Heart right ventricle (tissue), 16 donors: ENCODE results near the gene ARMC9. TPM values are rescaled to one million over a fixed set of nuclear protein-coding genes. Genes with fewer than 3 reads are reported as not detected.

Experiments used
- ATAC-seq, 8 donors: fragments of 200-7000 bp; cut with Tn5 transposase; one replicate each; pipeline ENCODE4 v1.9.1; 2020; ENCODE audit warnings: mild to moderate bottlenecking in 8 of 8, moderate library complexity in 8 of 8, moderate number of reproducible peaks in 1 of 8
- DNase-seq, 2 donors: peaks; one replicate each; pipeline ENCODE4 v3.0.0-alpha.2; 2020
- H3K27ac ChIP-seq, 10 donors: fragments of 200-600 bp; sonication (generic) in 2 of 10; one replicate each; pipeline versions ENCODE4 v1.5.0 to v1.8.0; 2020 to 2022; ENCODE audit warnings: mild to moderate bottlenecking in 3 of 10
- H3K27me3 ChIP-seq, 7 donors: fragments of 200-600 bp; one replicate each; pipeline ENCODE4 v1.8.0; 2021 to 2022; ENCODE audit warnings: mild to moderate bottlenecking in 2 of 7
- H3K36me3 ChIP-seq, 9 donors: fragments of 200-600 bp; sonication (generic) in 1 of 9; one replicate each; pipeline versions ENCODE4 v1.5.0 to v1.8.0; 2020 to 2022; ENCODE audit warnings: mild to moderate bottlenecking in 2 of 9
- H3K4me1 ChIP-seq, 9 donors: fragments of 200-600 bp; sonication (generic) in 1 of 9; one replicate each; pipeline versions ENCODE4 v1.5.0 to v1.8.0; 2020 to 2022; ENCODE audit warnings: mild to moderate bottlenecking in 4 of 9
- H3K4me3 ChIP-seq, 10 donors: fragments of 200-600 bp; sonication (generic) in 2 of 10; one replicate each; pipeline versions ENCODE4 v1.5.0 to v1.8.0; 2020 to 2022; ENCODE audit warnings: mild to moderate bottlenecking in 7 of 10, moderate library complexity in 2 of 10
- H3K9me3 ChIP-seq, 11 donors: fragments of 200-600 bp in 10 of 11; sonication (generic) in 2 of 11; one replicate each; pipeline versions ENCODE4 v1.5.0 to v1.8.0; 2013 to 2022; ENCODE audit warnings: mild to moderate bottlenecking in 2 of 11, control low read depth in 1 of 11, moderate library complexity in 1 of 11
- WGBS, 2 donors: extraction: QIAGEN DNeasy Blood & Tissue Kit; methylation state at CpG; one replicate each; pipeline ENCODE4 v1.1.7; 2013; ENCODE audit warnings: inconsistent platforms in 1 of 2; 5-methylcytosine and 5-hydroxymethylcytosine counted together
- intact Hi-C, 10 donors: fragments of 100-400 bp; cut with DNase I; formaldehyde crosslinking; loops; one replicate each; pipeline versions ENCODE4 v1.11.1 to v1.14.2; 2022
- polyA plus RNA-seq, 2 donors: library from polyadenylated mRNA; stranded (reverse); fragments of 200-250 nt; gene quantifications; one replicate each; pipeline ENCODE4 v1.2.3, GENCODE V29; 2013
- total RNA-seq, 10 donors: library from RNA; stranded (reverse); fragmentation: NEBNext Ultra II Directional in 3 of 10; extraction: Animal tissue kit (Norgen Biotek cat#: 25700) in 3 of 10; gene quantifications; one replicate each; pipeline versions ENCODE4 v1.2.1 to v1.2.4, GENCODE V29; 2021 to 2023
- TF ChIP-seq, protein P1 (sequence below), 9 donors: fragments of 200-600 bp; sonication (generic) in 2 of 9; IDR thresholded peaks; one replicate each; pipeline versions ENCODE4 v1.5.0 to v1.8.0; 2021 to 2022; ENCODE audit warnings: antibody characterized with exemption in 9 of 9, mild to moderate bottlenecking in 5 of 9, moderate library complexity in 1 of 9
- donor health status: Arrhythmogenic right ventricular cardiomyopathy.
- donor health status: ischemic (EF 13 %, LVEDD 7.1; RV severe dilation, severe dysfunction).
- donor health status: healthy with polysubstance abuse.
- donor health status: DM: no; HTN: yes; CAD: no.
- donor health status: DM: no; HTN: no; CAD: no.
- donor health status: ischemic (EF 25% LVEDD 6.9; RV normal size, moderate dysfunction).
- donor health status: ischemic (EF 25% LVEDD 5.7; RV mildly dilated, moderate dysfunction).
- donor health status: healthy.
- donor health status: DM: yes; HTN: yes; CAD: no.
- donor health status: Ischemic cardiomyopathy.
- donor health status: ischemic (EF 35%, LVEDD 5.7; RV mildly dilated, moderate dysfunction).
- donor health status: nonischemic (EF 11% LVEDD 7.7; RV severe dilation, severe dysfunction).
- donor health status: DM: yes; HTN: yes; CAD: no.
- donor health status: PGD.
- donor health status: ischemic (EF 29% LVEDD 5.4; RV normal size, mild dysfunction).
- donor health status: nonischemic (EF 23%, LVEDD 6.1; RV moderate dilation, normal function).

The ARMC9 gene
- total and polyA plus RNA-seq, 12 donors: 1.6 to 6.8 (median 2.3) TPM

DNA sequence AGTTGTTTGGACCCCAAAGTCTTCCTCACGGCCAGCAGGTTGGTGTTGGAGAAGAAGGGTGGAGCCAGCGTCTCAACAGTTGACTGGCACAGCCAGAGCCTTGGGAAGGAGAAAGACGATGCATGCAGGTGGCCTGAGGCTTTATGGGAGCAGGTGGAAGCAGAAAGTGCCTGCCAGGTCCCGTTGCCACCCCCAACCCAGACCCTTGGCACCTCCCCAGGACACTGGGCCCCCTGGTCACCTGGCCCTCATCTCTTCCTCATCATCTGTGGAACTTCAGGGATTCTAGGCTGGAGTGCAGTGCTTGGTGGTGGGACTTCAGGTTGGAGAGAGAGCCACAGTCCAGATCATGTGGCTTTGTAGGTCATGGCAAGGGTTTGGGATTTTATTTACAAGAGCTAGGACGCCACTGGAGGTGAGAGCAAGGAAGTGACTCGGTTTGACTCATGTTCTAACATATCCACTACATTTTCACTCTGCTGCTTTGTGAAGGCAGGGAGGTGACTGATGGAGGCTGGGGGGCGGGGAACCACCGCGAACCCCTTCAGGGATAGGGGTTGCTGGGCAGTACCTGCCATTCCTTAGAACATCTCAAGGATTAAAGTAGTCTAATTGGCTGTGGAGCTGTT is 134.6 kb downstream of the ARMC9 start:
- no peaks in the 10 kb centered on the region for H3K27me3 ChIP-seq
- H3K27ac ChIP-seq: no peak overlapping the region
- ATAC-seq: peak in 1 of 8 donors; percentile 7
- 96% methylated on average over 9 of the region's 9 CpGs for WGBS, 2 donors
- no peaks in the 10 kb centered on the region for H3K9me3 ChIP-seq
- intact Hi-C loops: no loop called here
- peaks cover 0 to 5% (median 0%) of the 10 kb centered on the region in 9 donors for H3K4me1 ChIP-seq
- H3K36me3 ChIP-seq: no peaks in the 10 kb centered on the region
- H3K4me3 ChIP-seq: no peak overlapping the region
- TF ChIP-seq, protein P1, sequence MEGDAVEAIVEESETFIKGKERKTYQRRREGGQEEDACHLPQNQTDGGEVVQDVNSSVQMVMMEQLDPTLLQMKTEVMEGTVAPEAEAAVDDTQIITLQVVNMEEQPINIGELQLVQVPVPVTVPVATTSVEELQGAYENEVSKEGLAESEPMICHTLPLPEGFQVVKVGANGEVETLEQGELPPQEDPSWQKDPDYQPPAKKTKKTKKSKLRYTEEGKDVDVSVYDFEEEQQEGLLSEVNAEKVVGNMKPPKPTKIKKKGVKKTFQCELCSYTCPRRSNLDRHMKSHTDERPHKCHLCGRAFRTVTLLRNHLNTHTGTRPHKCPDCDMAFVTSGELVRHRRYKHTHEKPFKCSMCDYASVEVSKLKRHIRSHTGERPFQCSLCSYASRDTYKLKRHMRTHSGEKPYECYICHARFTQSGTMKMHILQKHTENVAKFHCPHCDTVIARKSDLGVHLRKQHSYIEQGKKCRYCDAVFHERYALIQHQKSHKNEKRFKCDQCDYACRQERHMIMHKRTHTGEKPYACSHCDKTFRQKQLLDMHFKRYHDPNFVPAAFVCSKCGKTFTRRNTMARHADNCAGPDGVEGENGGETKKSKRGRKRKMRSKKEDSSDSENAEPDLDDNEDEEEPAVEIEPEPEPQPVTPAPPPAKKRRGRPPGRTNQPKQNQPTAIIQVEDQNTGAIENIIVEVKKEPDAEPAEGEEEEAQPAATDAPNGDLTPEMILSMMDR (IDR thresholded peaks at IDR 0.05): no peak
- no peak for DNase-seq

DNA sequence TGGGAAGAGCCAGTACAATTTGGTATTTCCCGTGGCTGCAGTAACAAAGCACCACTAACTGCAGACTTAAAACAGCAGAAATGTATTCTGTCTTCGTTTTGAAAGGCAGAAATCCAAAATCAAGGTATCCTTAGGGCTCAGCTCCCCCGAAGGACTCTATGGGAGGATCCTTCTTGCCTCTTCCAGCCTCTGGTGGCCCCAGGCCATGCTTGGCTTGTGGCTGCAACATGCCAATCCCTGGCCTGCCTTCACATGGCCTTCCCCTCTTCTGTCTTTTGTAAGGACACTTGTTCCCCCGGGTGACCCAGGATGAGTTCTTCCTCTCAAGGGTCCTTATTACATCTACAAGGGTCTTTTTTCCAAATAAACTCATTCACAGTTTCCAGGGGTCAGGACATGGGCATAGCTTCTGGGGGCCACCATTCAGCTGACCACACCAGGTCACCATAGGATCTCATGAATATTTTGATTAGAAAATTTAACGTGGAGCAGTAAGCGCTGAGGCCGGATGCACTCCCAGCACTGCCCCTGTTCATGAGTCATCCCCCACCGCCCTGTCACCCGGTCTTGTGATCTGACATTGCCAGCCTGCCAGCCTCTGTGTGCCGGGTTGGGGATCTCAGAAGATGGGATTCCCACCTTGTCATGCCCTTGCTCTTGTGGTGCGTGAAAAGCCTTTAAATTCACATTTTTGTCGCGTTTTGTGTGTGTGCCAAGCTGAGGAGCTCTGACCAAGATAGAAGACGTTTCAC is 135.9 kb downstream of the ARMC9 start:
- Histone ChIP-seq H3K36me3 (no peaks in the 10 kb centered on the region), H3K9me3 (no peaks in the 10 kb centered on the region), H3K27ac (peak overlapping the region in 1 of 10 donors; percentile 3), H3K4me1 (peaks cover 0 to 7% (median 0%) of the 10 kb centered on the region in 9 donors), H3K27me3 (no peaks in the 10 kb centered on the region), H3K4me3 (no peak overlapping the region)
- ATAC-seq (peak in 4 of 8 donors; percentile 39 to 43 (median 40)), DNase-seq (no peak)
- TF ChIP-seq, protein P1 (IDR thresholded peaks at IDR 0.05): no peak
- intact Hi-C loops: no loop called here
- 84 to 85% methylated on average over 14 of the region's 14 CpGs for WGBS, 2 donors

DNA sequence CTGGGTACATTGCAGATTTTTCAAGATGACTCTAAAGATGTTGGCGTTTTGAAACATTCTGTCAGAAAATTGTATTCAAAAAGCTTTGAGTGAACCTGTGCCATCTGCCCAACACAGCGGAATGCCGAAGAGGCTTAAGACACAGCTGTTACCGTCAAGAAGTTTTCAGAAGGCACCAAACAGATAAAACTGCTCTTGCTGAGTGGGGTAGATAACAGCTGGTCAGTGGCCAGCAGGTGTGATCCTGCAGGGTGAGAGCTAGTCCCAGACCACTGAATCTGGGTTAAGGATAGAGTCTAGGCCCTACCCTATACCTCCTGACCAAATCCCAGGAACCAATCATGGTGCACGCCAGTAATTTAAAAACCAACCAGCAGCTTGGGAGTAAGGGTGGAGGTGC is 136.6 kb downstream of the ARMC9 start:
- no peaks in the 10 kb centered on the region for H3K36me3 ChIP-seq
- no peaks in the 10 kb centered on the region for H3K9me3 ChIP-seq
- no peak overlapping the region for H3K27ac ChIP-seq
- H3K4me3 ChIP-seq: no peak overlapping the region
- ATAC-seq (no peak), DNase-seq (no peak)
- no peaks in the 10 kb centered on the region for H3K27me3 ChIP-seq
- intact Hi-C loops: no loop called here
- H3K4me1 ChIP-seq: peaks cover 0 to 7% (median 0%) of the 10 kb centered on the region in 9 donors
- WGBS, 2 donors: 89 to 90% methylated on average over 5 of the region's 5 CpGs
- TF ChIP-seq, protein P1 (IDR thresholded peaks at IDR 0.05): no peak

DNA sequence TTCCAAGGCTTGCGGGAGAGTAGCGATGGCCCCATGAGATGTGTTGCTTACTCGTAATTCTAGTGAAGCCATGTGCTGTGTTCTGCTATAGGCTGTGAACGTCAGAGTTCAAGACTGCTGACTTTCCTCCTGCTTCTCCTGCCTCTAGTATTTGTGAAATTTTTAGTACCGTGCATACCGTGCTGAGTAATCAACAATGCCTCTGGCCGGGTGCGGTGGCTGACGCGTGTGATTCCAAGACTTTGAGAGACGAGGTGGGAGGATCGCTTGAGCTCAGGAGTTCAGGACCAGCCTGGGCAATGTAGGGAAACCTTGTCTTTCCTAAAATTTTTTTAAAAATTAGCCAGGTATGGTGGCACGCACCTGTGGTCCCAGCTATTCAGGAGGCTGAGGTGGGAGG is 137.2 kb downstream of the ARMC9 start:
- Histone ChIP-seq H3K27ac (no peak overlapping the region), H3K36me3 (no peaks in the 10 kb centered on the region), H3K4me3 (no peak overlapping the region), H3K27me3 (no peaks in the 10 kb centered on the region), H3K9me3 (no peaks in the 10 kb centered on the region), H3K4me1 (peaks cover 0 to 7% (median 0%) of the 10 kb centered on the region in 9 donors)
- intact Hi-C loops: no loop called here
- ATAC-seq (no peak), DNase-seq (no peak)
- TF ChIP-seq, protein P1 (IDR thresholded peaks at IDR 0.05): no peak
- WGBS, 2 donors: 93 to 94% methylated on average over 13 of the region's 13 CpGs
